SIG-M5 treated with dmso at 0.1 percent for 504 hours (cell line): ENCODE data around the gene REV3L.
"Not testable (repeated sequence)": the region's sequence is repeated elsewhere in the genome, so short reads cannot be mapped to it uniquely, and the experiment has no call there.

Experiments
- DNase-seq: peaks from one replicate; lab custom pipeline; 2025; ENCODE audit not compliant: unreplicated experiment; lab: John Stamatoyannopoulos, UW

The REV3L gene

GRCh38 chr6:111482959-111483735 is at the start of gene REV3L:
TSS of gene REV3L (minus strand) at chr6:111483218. CDS start at chr6:111482888, 330 bp downstream.
- DNase-seq = peak; percentile 79

GRCh38 chr6:111531185-111531584 is 48.2 kb upstream of the REV3L start:
- DNase-seq = no peak

- no peak for DNase-seq
Observed at GRCh38 chr6:111530667-111531066, 47.6 kb upstream of the REV3L start.

GRCh38 chr6:111530218-111530617 is 47.2 kb upstream of the REV3L start:
- DNase-seq = no peak

GRCh38 chr6:111527367-111527766 is 44.3 kb upstream of the REV3L start:
- DNase-seq = no peak

GRCh38 chr6:111524735-111525134 is 41.7 kb upstream of the REV3L start:
- no peak for DNase-seq

GRCh38 chr6:111524252-111524651 is 41.2 kb upstream of the REV3L start:
- DNase-seq = no peak

GRCh38 chr6:111523484-111524167 is 40.6 kb upstream of the REV3L start:
- DNase-seq = no peak

- DNase-seq = peak; percentile 10
Observed at GRCh38 chr6:111522393-111523020, 39.5 kb upstream of the REV3L start.

GRCh38 chr6:111521497-111522270 is 38.7 kb upstream of the REV3L start:
- no peak for DNase-seq

GRCh38 chr6:111520524-111520923 is 37.5 kb upstream of the REV3L start:
- no peak for DNase-seq

GRCh38 chr6:111517965-111518364 is 34.9 kb upstream of the REV3L start:
- DNase-seq = no peak

- no peak for DNase-seq
Observed at GRCh38 chr6:111515259-111515658, 32.2 kb upstream of the REV3L start.

- DNase-seq = not testable (repeated sequence)
Observed at GRCh38 chr6:111514531-111514930, 31.5 kb upstream of the REV3L start.

GRCh38 chr6:111507219-111507618 is 24.2 kb upstream of the REV3L start:
- DNase-seq = not testable (repeated sequence)

GRCh38 chr6:111505498-111505897 is 22.5 kb upstream of the REV3L start:
- not testable (repeated sequence) for DNase-seq

GRCh38 chr6:111503660-111504059 is 20.6 kb upstream of the REV3L start:
- DNase-seq = no peak

GRCh38 chr6:111503194-111503593 is 20.2 kb upstream of the REV3L start:
- DNase-seq = no peak

- no peak for DNase-seq
Observed at GRCh38 chr6:111502154-111502553, 19.1 kb upstream of the REV3L start.

- no peak for DNase-seq
Observed at GRCh38 chr6:111499269-111499793, 16.3 kb upstream of the REV3L start.
